ENCODE data around the gene RPTOR.
A peak's percentile ranks its signal among the peaks of the same experiment; 100 is the strongest.

RPTOR gene

GRCh38 chr17:80943346-80944145 lies 398.9 kb downstream of the RPTOR start:
- DNase-seq (ENCODE audit: low read depth, low spot score) = no peak

- no peak for DNase-seq (ENCODE audit: low read depth, low spot score)
Observed at GRCh38 chr17:80944326-80944725, 399.7 kb downstream of the RPTOR start.

GRCh38 chr17:80945736-80946135 lies 401.1 kb downstream of the RPTOR start:
- DNase-seq (ENCODE audit: low read depth, low spot score) = no peak

- no peak for DNase-seq (ENCODE audit: low read depth, low spot score)
Observed at GRCh38 chr17:80946449-80946848, 401.8 kb downstream of the RPTOR start.

GRCh38 chr17:80947200-80947940 lies 402.7 kb downstream of the RPTOR start:
- DNase-seq (ENCODE audit: low read depth, low spot score) = no peak

- no peak for DNase-seq (ENCODE audit: low read depth, low spot score)
Observed at GRCh38 chr17:80948019-80948975, 403.7 kb downstream of the RPTOR start.

- DNase-seq (ENCODE audit: low read depth, low spot score) = no peak
Observed at GRCh38 chr17:80948976-80949450, 404.4 kb downstream of the RPTOR start.

- peak; percentile 39 for DNase-seq (ENCODE audit: low read depth, low spot score)
Observed at GRCh38 chr17:80949451-80950421, 405.1 kb downstream of the RPTOR start.

GRCh38 chr17:80950466-80951120 lies 406.0 kb downstream of the RPTOR start:
- DNase-seq (ENCODE audit: low read depth, low spot score) = no peak

- no peak for DNase-seq (ENCODE audit: low read depth, low spot score)
Observed at GRCh38 chr17:80951121-80952090, 406.8 kb downstream of the RPTOR start.

- DNase-seq (ENCODE audit: low read depth, low spot score) = no peak
Observed at GRCh38 chr17:80952291-80952690, 407.7 kb downstream of the RPTOR start.

GRCh38 chr17:80953471-80954315 lies 409.1 kb downstream of the RPTOR start:
- no peak for DNase-seq (ENCODE audit: low read depth, low spot score)

GRCh38 chr17:80955078-80955477 lies 410.4 kb downstream of the RPTOR start:
- DNase-seq (ENCODE audit: low read depth, low spot score) = no peak

- no peak for DNase-seq (ENCODE audit: low read depth, low spot score)
Observed at GRCh38 chr17:80955671-80956280, 411.1 kb downstream of the RPTOR start.

- DNase-seq (ENCODE audit: low read depth, low spot score) = no peak
Observed at GRCh38 chr17:80956321-80957190, 411.9 kb downstream of the RPTOR start.

GRCh38 chr17:80957461-80957941 lies 412.9 kb downstream of the RPTOR start:
- DNase-seq (ENCODE audit: low read depth, low spot score) = no peak
